Left lobe of liver (tissue), 2 donors: ENCODE measurements around the gene MAPK14. TPM values are rescaled to one million over a fixed set of nuclear protein-coding genes. Genes with fewer than 3 reads are reported as not detected.
A peak's percentile ranks its signal among the peaks of the same experiment; 100 is the strongest.
"Not testable (repeated sequence)": the region's sequence is repeated elsewhere in the genome, so short reads cannot be mapped to it uniquely, and the experiment has no call there.

Experiments used
- ATAC-seq: fragments of 200-7000 bp; cut with Tn5 transposase; one replicate; pipeline ENCODE4 v1.9.1; 2020; ENCODE audit warnings: mild to moderate bottlenecking, moderate library complexity
- DNase-seq: peaks from one replicate; pipeline ENCODE4 v3.0.0-alpha.2; 2020; ENCODE audit warnings: low spot score
- total RNA-seq: library from RNA; stranded (reverse); gene quantifications from one replicate; pipeline ENCODE4 v1.2.1, GENCODE V29; 2021
- donor health status: DM: no; HTN: no; CAD: no; lungs with moderate emphysema.
- donor health status: DM: no; HTN: yes; CAD: no.

The MAPK14 gene
- total RNA-seq, 1 donor from 2014 or later, result 40.8 TPM

DNA sequence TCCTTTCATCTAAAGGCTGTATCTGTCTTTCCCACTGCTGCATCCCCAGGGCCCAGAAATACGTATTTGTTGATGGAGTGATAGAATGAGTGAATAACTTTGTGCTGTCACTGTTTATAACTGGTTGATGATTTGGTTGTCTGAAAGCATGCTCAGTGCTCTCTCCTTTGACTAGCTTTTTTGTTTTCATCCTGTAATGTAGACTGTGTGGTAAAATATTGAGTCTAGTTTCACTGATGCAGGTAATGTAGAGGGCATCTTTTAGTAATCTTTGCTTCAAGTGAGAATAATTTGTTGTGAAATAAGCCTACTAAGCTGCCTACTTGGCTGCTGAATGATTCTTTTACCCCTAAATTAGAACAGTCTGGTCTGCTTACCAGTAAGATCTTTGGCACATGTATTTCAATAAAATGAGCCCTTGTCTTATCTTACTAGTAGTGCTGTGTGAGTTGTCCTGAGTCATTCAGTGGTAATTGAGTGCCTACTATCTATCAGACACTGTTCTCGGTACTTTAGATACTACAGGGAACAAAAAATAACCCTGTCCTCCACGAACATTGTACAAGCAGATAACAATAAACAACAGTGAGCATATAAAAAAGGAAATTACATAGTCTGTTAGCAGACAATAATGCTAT is 39.9 kb downstream of the MAPK14 start:
- DNase-seq (no peak), ATAC-seq (no peak)

DNA sequence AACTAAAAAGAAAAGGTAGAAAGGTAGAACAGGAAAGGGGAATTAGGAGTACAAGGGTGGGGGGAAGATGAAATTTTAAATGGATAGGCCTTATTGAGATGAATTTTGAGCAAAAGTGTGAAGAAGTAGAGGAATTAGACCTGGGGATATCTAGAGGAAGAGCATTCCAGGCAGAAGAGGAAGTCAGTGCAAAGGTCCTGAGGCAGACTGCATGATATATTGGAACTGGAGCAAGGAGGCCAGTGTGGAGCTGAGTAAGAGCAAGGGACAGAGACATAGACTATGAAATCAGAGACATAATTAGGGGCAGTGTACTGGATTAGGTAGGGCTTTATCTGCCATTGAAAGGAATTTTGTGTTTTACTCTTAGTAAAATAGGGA is 40.4 kb downstream of the MAPK14 start:
- ATAC-seq (no peak), DNase-seq (no peak)

- ATAC-seq (no peak), DNase-seq (no peak)
Measured at GRCh38 chr6:36068586-36068985, 41.0 kb downstream of the MAPK14 start.

DNA sequence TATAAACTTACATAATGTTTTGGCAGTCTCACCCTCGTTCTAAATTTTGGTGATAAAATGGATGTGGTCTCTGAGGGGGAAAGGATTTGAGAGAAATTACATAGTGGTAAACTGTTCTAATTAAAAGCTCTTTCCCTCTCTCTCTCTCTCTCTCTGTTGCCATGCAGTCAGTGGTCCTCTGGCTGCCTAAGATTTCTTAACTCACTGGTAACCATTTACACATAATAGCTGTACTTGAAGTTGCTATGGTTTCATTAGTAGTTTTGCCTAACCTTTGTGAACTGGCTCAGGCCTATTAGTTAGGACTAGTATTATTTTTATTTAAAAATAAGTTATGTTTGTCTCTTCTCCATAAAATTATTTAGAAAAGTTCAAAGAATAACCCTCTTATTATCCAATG is 42.0 kb downstream of the MAPK14 start:
- no peak for DNase-seq
- ATAC-seq, result no peak

DNA sequence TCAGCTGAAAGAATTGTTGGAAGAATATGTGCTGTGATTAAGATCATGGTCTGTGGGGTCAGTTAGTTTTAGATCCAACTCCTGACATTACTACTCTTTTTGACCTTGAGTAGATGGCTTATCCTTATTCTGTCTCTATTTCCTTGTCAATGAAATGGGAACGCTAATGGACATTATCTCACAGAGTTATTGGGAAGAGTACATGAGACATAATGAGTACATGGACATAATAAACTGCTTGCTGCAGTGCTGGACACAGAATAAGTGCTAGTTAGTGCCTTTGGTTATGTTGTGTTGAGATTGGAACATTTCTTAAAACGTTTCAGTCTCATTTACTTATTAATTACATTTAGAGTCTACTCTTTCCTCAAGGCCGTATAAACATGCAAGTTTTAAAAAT is 42.6 kb downstream of the MAPK14 start:
- ATAC-seq, result no peak
- DNase-seq, result no peak

- no peak for DNase-seq
- no peak for ATAC-seq
Measured at GRCh38 chr6:36071281-36071680, 43.7 kb downstream of the MAPK14 start.

DNA sequence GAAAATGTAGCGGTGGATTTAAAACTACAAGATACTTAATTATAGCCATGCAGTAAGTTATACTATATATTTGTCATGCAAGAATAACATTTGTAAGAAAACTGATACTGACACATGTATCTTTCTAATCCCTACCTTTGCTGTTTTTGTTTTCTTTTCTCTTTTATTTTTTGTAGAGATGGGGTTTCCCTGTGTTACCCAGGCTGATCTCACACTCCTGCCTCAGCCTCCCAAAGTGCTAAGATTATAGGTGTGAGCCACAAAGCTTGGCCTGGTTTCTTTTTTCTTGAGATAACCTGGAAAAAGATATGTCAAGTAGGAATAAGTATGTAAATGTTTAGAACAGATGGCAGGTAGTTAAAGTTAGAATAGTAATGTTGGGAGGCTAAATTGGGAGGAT is 44.1 kb downstream of the MAPK14 start:
- DNase-seq (no peak), ATAC-seq (no peak)

DNA sequence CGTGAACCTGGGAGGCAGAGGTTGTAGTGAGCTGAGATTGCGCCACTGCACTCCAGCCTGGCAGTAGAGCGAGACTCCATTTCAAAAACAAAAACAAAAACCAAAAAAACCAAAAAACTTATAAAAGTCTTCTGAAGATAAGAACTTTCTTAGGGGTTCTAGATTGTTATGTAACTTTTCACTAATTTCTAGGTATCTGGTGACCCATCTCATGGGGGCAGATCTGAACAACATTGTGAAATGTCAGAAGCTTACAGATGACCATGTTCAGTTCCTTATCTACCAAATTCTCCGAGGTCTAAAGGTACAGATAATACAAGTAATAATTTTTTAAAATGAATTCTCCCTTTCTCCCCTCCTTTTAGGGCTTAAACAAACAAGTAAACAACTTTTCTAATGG is 45.1 kb downstream of the MAPK14 start:
- no peak for DNase-seq
- ATAC-seq, result no peak

GRCh38 chr6:36073587-36073986 is 46.0 kb downstream of the MAPK14 start:
- DNase-seq (no peak), ATAC-seq (no peak)

GRCh38 chr6:36075656-36076055 is 48.0 kb downstream of the MAPK14 start:
- DNase-seq (peak; percentile 80), ATAC-seq (peak; percentile 97)

DNA sequence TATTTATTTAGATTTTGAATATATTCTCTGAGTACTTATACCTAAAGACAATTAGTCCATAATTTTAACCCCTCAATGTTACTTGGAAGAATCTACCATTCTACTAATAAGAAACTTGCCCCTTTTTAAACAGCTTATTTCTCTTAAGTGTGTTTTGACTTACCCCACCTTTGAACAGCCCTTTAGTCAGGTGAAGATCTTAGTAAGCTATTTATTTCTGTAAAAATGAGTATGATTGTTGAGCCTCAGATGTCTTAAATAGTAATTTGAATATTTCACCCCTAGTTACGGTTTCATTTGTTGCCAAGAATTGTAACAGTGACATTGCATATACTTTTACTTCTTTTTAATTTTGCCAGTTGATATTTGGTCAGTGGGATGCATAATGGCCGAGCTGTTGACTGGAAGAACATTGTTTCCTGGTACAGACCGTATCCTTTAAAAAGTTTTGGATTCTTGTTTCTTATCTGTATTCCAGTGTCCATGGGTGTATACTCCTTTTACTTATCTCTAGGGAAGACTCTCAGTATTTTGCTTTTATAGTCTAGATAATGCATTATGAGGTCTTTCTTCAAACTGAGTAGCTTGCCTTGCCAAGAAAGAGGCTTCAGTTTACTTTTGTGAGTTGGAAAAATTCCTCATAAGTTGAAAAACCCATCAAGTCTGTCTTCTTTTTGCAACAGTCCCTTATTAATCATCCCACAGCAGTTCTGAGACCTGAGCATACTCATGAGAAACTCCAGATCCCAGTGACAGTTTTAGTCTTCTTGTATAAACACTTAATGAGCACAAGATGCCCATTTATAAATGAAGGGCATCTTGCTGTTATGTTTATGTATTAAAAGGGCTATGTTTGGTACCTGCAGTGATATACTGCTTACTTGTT is 48.8 kb downstream of the MAPK14 start:
- ATAC-seq (no peak), DNase-seq (no peak)

DNA sequence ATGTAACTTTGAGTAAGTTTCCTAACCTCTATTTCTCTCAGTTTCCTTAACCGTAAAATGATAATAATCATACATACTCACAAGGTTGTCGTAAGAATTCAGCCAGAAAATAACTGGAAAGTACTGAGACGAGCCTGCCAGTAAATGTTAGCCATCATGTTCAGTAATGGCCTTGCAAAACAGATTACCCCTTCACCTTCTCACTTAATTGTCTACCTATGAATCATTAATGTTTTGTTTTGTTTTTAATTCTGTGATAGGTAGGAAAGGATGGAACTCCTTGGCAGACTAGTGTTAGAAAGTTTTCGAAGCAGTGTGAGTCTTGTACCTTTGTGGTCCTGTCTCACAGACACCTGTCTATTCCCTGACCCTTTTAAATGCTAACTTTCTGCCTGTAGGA is 50.6 kb downstream of the MAPK14 start:
- ATAC-seq, result no peak

GRCh38 chr6:36079601-36080000 is 52.0 kb downstream of the MAPK14 start:
- no peak for DNase-seq
- ATAC-seq, result no peak

More for the DNA sequence above, 50.6 kb downstream of the MAPK14 start:
- DNase-seq, result no peak

DNA sequence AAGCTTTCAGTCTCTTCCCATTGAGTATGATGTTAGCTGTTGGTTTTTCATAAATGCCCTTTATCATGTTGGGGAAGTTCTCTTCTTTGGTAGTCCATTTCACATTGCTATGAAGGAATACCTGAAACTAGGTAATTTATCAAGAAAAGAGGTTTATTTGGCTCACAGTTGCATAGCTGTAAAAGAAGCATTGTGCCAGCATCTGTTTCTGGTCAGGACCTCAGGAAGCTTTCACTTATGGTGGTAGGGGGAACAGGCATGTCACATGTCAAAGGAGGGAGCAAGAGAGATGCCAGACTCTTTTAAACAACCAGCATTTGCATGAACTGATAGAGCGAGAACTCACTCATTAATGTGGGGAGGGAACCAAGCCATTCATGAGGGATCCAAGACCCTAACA is 54.7 kb downstream of the MAPK14 start:
- ATAC-seq, result no peak
- no peak for DNase-seq

DNA sequence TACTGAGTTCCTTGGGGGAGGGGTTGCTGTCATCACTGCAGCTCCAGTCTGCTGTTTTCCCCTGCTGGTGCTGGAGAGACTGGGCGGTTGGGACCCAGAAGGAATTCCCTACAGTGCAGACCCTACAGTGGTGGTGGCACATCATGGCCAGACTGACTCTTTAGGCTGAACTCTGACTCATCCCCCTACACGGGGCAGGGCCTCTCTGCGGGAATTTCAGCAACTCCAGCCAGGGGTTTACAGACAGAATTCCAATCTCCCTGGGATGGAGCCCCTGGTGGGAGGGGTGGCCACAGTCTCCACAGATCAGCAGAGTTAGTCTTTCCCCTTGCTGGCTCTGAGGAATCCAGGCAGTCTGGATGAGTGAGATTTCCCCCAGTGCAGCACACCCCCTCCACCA is 55.8 kb downstream of the MAPK14 start:
- peak; percentile 31 for ATAC-seq
- no peak for DNase-seq

DNA sequence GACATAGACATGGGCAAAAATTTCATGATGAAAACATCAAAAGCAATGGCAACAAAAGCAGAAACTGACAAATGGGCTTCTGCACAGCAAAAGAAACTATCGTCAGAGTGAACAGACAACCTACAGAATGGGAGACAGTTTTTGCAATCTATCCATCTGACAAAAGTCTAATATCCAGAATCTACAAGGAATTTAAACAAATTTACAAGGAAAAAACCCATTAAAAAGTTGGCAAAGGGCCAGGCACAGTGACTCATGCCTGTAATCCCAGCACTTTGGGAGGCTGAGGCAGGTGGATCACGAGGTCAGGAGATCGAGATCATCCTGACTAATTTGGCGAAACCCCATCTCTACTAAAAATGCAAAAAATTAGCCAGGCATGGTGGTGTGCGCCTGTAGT is 60.6 kb downstream of the MAPK14 start:
- ATAC-seq, DNase-seq: not testable (repeated sequence)

DNA sequence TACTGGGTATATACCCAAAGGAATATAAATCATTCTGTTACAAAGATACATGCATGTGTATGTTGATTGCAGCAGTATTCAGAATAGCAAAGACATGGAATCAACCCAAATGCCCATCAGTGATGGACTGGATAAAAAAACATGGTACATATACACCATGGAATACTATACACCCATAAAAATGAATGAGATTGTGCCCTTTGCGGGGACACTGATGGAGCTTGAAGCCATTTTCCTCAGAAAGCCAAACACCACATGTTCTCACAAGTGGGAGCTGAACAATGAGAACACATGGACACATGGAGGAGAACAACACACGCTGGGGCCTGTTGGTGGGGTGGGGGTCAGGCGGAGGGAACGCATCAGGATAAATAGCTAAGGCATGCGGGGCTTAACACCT is 61.4 kb downstream of the MAPK14 start:
- no peak for DNase-seq
- ATAC-seq, result no peak

DNA sequence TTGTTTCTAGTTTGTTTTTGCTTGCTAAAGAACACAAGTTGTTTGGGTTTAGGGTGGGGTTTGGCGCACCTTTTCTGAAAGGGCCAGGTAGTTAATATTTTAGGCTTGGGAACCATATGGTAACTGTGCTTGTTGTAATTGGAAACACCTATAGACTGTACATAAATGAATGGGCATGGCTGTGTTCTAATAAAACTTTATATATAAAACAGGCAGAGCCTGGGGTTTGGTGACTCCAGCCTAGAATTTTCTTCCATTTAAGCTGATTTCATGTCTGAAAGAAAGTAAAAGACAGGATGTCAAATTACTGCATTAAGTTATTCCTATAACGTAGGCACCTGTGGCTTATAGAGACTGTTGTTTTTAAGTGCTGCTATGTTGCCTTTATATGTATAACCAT is 66.6 kb downstream of the MAPK14 start:
- ATAC-seq, result no peak
- DNase-seq, result no peak

GRCh38 chr6:36094753-36095496 is 67.3 kb downstream of the MAPK14 start:
- ATAC-seq (peak; percentile 93), DNase-seq (peak; percentile 82)

DNA sequence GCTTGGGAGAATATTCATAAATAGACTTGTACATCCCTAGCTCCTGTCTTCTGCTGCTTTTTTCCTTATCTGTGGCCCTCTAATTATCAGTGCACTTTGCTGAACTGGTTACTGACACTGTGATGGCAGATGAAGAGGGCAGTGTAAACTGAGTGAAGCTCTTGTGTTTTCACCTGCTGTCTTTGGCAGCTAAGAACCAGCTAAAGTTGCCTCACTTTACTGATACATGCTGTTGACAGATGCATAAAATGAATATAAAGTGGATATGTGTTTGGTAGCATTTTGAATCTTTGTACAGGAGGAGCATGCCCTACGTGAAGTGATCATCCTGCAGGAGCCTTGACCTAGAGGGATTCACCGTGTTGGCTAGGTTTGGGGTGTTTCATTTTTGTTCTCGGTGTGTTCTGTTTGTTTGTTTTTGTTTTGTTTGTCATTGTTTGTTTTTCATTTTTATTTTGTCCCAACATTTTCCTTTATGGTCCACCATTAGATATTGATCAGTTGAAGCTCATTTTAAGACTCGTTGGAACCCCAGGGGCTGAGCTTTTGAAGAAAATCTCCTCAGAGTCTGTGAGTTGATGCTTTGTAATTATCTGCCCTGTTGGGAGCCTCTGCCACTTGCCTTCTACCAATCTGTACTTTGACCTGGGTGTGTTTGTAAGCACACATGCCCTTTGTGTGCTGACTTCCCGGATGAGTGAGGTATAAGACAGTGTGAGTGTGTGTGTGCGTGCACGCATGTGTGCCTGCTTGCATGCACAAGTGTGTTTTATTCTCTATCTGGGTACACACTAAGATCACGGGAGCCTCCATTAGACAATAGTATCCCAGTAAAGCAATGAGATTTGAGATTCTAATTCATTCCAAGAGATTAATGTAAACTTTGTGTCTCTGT is 68.1 kb downstream of the MAPK14 start:
- peak; percentile 80 for DNase-seq

More for the DNA sequence above, 68.1 kb downstream of the MAPK14 start:
- peak; percentile 91 for ATAC-seq
